Activated CD8-positive, alpha-beta memory T cell treated with anti-CD3 and anti-CD28 coated beads, Interleukin-2, amount 10 ng/mL, durations not matched to agents 7 days and 5 days (primary cell): Measurements from ENCODE around the gene MPO. TPM values are rescaled to one million over a fixed set of nuclear protein-coding genes. Genes with fewer than 3 reads are reported as not detected.

ENCODE experiments used
- ATAC-seq: fragments of 150-1000 bp; cut with Tn5 transposase; one replicate; pipeline ENCODE4 v1.10.0; 2021; ENCODE audit warnings: moderate library complexity
- CTCF ChIA-PET: fragments of 350-600 bp; sonication (Branson Sonifier 250); formaldehyde crosslinking; loops from one replicate; lab custom pipeline; 2021; ENCODE audit warnings: antibody characterized with exemption; lab: Charles Lee
- DNase-seq: peaks from one replicate; pipeline ENCODE4 v3.0.0-alpha.2; 2020
- H3K27ac Mint-ChIP-seq: one replicate; pipeline ENCODE4 v1.8.0; 2021; ENCODE audit warnings: mild to moderate bottlenecking, mixed read lengths
- H3K27me3 Mint-ChIP-seq: one replicate; pipeline ENCODE4 v1.8.0; 2021; ENCODE audit warnings: mixed read lengths
- H3K36me3 Mint-ChIP-seq: one replicate; pipeline ENCODE4 v1.8.0; 2021; ENCODE audit warnings: mild to moderate bottlenecking, mixed read lengths
- H3K4me1 Mint-ChIP-seq: one replicate; pipeline ENCODE4 v1.8.0; 2021; ENCODE audit warnings: mixed read lengths
- H3K4me3 Mint-ChIP-seq: one replicate; pipeline ENCODE4 v1.8.0; 2021; ENCODE audit warnings: mild to moderate bottlenecking, moderate library complexity, mixed read lengths
- H3K9me3 Mint-ChIP-seq: one replicate; pipeline ENCODE4 v1.8.0; 2022; ENCODE audit warnings: low read depth, mixed read lengths
- total RNA-seq, 2 experiments: library from RNA; stranded (reverse); gene quantifications; one replicate each; pipeline ENCODE4 v1.2.3, GENCODE V29; 2021

MPO gene
- total RNA-seq, 2 experiments from 2014 or later: 0.09 TPM; not detected in 1

DNA sequence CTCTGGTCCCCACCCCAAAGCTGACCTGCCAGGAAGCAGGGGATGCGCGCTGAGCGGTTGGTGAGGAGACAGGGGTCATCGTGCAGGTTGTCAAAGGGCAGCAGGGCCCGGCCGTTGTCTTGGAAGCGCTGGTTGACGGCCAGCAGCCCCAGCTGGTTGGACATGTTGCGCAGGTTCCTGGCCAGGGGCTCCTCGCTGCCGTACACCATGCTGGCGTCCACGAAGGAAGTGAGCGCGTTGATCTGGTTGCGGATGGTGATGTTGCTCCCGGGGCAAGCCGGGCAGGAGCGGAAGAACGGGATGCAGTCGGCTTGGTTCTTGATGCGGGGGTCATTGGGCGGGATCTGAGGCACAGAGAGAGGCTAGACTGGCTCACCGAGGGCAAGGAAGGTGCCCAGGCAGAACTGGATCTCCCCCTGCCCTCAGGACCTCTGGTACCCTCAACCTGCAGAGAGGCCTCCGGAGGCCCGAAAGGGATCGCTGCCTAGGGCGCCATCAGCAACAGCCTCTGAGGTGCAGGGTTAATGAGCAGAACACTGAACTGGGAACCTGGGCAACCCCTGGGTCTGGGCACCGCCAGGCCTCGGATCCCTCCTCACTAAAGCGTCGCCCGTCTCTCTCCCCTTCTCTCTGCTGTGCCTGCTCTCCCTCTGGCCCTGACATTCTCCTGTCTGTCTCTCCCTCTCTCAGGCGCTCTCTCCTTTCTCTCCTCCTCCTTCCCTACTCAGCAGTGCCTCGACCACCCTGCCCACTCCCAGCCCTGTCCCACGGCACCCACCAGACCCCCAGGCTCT, 2.7 kb downstream of the MPO start:
- Mint-ChIP-seq H3K4me3 (no peak overlapping the region), H3K27ac (no peak overlapping the region), H3K4me1 (peaks cover 15% of the 10 kb centered on the region), H3K36me3 (no peaks in the 10 kb centered on the region), H3K9me3 (no peaks in the 10 kb centered on the region), H3K27me3 (peaks cover 40% of the 10 kb centered on the region)
- peak; percentile 9 for DNase-seq
- no peak for ATAC-seq
- CTCF ChIA-PET: interaction anchor here (1.8 kb wide), 1 partner anchor 24 kb away, joined by 5 read pairs; no protein-coding TSS in a partner anchor

DNA sequence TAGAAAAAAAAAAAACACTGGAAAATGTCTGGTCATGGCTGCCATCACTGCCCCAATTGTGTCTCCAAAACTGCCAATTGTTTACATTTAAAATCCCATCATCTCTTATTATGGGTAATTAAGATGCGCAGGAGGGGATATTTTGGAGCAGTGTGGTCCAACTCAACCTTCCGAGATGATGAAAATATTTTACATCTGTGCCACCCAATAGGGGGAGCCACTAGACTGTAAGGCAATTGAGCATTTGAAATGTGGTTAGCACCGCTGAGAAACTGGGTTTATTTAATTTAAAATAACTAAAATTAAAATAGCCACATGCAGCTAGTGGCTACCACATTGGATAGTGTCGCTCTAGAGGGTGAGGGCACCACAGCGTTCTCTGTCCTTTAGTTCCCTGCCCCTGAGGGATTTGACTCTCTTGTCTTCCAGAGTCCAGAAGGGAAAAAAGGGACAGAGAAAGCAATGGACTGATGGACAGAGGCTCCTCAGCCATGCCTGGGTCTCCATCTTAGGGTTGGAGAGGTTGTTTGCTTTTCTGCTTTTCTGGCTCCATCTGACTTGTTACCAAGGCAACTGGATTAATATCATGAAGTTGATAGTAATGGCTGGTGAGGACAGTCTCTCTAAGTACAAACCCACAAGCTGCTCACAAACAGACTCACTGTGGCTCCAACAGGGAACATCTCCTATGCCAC, 3.5 kb downstream of the MPO start:
- peaks cover 40% of the 10 kb centered on the region for H3K27me3 Mint-ChIP-seq
- H3K4me3 Mint-ChIP-seq: no peak overlapping the region
- H3K9me3 Mint-ChIP-seq: no peaks in the 10 kb centered on the region
- no peak for ATAC-seq
- no peaks in the 10 kb centered on the region for H3K36me3 Mint-ChIP-seq
- peaks cover 15% of the 10 kb centered on the region for H3K4me1 Mint-ChIP-seq
- no peak for DNase-seq
- CTCF ChIA-PET: interaction anchor here (1.2 to 1.8 kb wide), 2 partner anchors 10 to 25 kb away, joined by 5 read pairs; no protein-coding TSS in a partner anchor
- no peak overlapping the region for H3K27ac Mint-ChIP-seq

DNA sequence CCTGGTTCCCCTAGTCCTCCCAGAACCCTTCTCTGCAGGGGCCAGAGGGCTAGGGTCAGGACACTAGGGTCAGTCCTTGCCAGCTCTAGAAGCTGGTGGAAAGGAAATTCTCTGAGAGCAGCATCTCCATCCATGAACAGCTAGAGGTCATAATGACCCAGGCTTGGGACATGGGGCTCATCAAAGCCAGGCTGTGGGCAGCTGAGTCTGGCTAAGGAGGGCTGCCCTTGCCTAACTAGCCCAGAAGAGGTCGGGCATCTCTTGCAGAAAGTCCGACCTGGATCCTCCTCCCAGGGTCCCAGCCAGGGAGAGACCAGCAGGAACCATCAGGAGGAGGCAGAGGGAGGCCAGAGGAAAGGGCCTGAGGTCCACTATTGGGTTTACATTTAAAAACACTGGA, 4.3 kb downstream of the MPO start:
- no peak overlapping the region for H3K4me3 Mint-ChIP-seq
- no peaks in the 10 kb centered on the region for H3K9me3 Mint-ChIP-seq
- DNase-seq (no peak), ATAC-seq (no peak)
- CTCF ChIA-PET: interaction anchor here (1.0 to 1.8 kb wide), 5 partner anchors 11 to 102 kb away, joined by 3 to 6 read pairs (median 5); no protein-coding TSS in a partner anchor
- no peaks in the 10 kb centered on the region for H3K36me3 Mint-ChIP-seq
- H3K27ac Mint-ChIP-seq: no peak overlapping the region
- H3K4me1 Mint-ChIP-seq: peaks cover 15% of the 10 kb centered on the region
- peaks cover 36% of the 10 kb centered on the region for H3K27me3 Mint-ChIP-seq

DNA sequence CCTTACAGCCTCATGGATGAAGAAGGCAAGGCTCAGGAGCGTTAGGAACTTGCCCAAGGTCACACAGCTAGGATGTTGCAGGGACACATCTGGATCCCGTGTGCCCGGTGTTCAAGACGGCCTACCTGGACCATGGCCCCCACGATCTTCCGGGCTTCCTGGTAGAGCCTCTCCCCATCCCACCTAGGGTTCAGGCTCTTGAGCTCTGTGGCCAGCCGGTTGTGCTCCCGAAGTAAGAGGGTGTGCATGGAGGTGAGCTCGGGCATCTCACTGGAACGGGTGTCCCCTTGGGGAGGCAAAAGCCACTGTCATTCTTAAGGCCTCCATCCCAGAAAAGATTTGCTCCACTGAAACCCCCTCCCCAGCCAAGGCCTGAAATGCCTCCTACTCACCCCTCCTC, 5.3 kb downstream of the MPO start:
- no peaks in the 10 kb centered on the region for H3K36me3 Mint-ChIP-seq
- H3K27me3 Mint-ChIP-seq: peaks cover 31% of the 10 kb centered on the region
- CTCF ChIA-PET: interaction anchor here (1.1 to 1.6 kb wide), 3 partner anchors 13 to 103 kb away, joined by 3 to 6 read pairs (median 4); no protein-coding TSS in a partner anchor
- H3K4me3 Mint-ChIP-seq: no peak overlapping the region
- no peak overlapping the region for H3K27ac Mint-ChIP-seq
- DNase-seq (no peak), ATAC-seq (no peak)
- H3K4me1 Mint-ChIP-seq: peaks cover 15% of the 10 kb centered on the region
- no peaks in the 10 kb centered on the region for H3K9me3 Mint-ChIP-seq

DNA sequence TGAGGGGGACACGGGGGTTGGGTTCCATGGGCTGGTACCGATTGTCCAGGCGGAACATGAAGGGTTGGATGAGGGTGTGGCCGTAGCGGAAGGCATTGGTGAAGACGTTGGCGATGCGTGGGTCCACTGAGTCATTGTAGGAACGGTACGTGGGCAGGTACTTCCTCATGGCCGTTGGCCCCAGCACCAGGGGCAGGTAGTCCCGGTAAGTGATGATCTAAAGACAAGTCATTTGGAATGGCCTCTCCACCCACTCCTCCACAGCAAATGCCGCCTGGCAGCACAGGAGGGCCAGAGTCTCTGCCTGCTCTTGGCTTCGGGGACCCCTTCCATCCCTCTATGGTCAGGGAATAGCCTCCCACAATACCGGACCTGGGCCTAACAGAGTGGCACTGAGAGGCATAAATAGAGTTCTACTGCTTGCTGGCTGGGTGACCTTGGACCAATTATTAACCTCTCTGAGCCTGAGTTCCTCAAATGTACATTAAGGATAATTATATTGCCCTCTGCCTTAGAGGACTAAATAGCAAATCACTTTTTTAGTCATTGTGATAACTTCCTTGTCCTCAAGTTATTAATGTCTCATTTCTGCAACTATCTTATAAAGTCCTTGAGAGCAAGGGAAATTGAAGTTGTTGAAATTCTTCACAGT, 7.2 kb downstream of the MPO start:
- peaks cover 10% of the 10 kb centered on the region for H3K4me1 Mint-ChIP-seq

DNA sequence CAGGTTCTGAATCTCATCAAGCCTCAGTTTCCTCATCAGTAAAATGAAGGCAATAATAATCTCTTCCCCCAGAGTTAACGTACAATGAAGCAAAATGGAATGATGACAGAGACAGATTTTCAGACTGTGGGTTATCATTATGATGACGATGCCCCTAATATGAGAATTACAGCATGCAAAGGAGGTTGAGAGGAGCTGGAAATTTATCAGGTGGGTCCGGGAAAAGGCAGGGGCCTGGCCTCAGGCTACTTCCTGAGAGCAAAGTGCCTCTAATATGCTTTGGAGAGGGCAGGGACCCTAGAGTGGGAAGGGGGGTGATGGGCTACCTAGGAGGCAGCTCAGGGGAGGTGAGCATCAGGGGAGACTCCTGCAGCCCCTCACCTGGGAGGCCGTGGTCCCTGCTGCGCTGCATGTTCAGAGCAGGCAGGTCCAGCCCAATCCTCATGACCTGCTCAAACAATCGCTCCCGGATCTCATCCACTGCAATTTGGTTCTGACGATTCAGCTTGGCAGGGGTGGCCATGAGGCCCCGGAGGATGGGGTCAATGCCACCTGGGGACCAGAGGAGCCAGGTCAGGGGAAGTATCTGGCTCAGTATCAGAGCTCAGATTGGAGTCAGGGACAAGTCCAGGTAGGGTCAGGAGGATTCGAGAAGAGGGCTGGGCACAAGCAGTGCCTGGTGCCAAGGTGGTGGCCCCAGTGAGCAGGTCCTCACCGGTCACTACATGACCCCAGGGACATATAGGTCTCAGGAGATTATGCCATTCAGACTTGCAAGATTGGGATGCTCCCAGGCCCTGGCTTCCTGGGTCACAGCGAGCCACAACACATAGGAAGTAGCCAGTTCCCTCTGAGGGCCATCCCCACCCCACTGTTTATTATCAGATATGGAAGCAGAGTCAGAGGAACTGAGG, 8.1 kb downstream of the MPO start:
- no peak overlapping the region for H3K4me3 Mint-ChIP-seq
- DNase-seq (peak; percentile 34), ATAC-seq (no peak)
- no peak overlapping the region for H3K27ac Mint-ChIP-seq
- H3K27me3 Mint-ChIP-seq: peaks cover 9% of the 10 kb centered on the region
- no peaks in the 10 kb centered on the region for H3K36me3 Mint-ChIP-seq
- peaks cover 10% of the 10 kb centered on the region for H3K4me1 Mint-ChIP-seq
- no peaks in the 10 kb centered on the region for H3K9me3 Mint-ChIP-seq
- CTCF ChIA-PET: interaction anchor here (0.8 kb wide), 1 partner anchor 23 kb away, joined by 3 read pairs; no protein-coding TSS in a partner anchor

More for the DNA sequence above, 7.2 kb downstream of the MPO start:
- CTCF ChIA-PET: no interaction called here
- DNase-seq (peak; percentile 40), ATAC-seq (no peak)
- Mint-ChIP-seq H3K27ac (no peak overlapping the region), H3K9me3 (no peaks in the 10 kb centered on the region), H3K36me3 (no peaks in the 10 kb centered on the region), H3K4me3 (no peak overlapping the region), H3K27me3 (peaks cover 16% of the 10 kb centered on the region)

DNA sequence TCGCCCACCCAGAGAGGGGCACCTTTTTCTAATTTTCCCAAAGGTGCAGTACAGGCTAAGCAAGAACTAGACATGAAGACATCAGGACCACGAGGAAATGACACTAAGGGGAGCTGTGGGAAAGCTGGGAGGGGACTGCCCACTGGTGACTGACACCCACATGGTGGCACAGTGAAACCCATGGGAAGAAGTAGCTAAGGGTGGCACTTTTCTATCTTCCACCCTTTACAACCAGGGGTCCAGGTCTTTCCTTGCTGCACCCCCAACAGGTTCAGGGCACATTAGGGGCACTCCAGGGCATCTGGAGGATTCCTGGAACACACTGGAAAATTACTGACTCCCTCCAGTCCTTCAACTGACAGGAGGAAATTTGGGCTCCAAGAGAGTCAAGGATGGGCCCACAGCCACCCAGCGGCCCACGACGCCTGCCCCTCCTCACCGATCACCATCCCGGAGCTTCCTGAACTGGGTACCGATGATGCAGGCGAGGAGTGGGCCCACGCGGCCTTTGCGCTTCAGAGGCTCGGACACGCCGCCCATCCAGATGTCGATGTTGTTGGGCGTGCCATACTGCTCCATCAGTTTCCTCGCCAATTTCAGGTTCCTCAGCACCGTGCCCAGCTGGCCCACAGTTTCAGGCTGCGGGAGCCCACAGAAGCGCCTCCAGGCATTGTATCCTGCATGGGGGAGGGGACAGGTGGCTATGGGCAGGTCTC, 9.4 kb downstream of the MPO start:
- H3K4me3 Mint-ChIP-seq: no peak overlapping the region
- ATAC-seq (no peak), DNase-seq (peak; percentile 31)
- peaks cover 10% of the 10 kb centered on the region for H3K4me1 Mint-ChIP-seq
- H3K9me3 Mint-ChIP-seq: no peaks in the 10 kb centered on the region
- peaks cover 13% of the 10 kb centered on the region for H3K27me3 Mint-ChIP-seq
- H3K27ac Mint-ChIP-seq: no peak overlapping the region
- no peaks in the 10 kb centered on the region for H3K36me3 Mint-ChIP-seq
- CTCF ChIA-PET: no interaction called here

DNA sequence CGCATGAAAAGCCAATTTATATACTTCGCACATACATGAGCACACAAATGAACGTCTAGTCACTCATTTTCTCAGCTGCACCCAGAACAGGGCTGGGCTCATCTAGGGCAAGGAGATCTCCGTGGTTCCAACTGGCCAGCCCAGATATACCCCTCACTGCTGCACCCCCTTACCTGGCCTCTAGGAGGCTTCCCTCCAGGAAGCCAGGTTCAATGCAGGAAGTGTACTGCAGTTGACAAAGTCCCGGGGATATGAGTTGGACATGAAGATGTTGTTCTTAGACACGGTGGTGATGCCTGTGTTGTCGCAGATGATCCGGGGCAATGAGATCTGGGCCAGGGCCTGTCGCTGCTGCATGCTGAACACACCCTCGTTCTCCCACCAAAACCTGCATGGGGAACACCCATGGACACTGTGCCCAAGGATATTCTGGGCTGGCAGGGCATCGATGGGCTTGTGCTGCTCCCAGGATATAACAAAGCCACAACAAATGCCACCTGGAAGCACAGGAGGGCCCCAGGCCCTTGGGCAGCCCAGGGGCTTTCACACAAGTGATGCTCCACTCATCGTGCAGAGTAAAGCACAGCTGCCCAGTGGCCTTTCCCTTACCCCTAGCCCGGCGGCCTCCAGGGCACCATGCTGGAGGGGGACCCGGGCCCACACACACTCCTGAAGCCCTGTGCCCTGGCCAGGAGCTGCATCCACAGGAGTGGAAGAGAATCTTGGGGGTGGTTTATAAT, 10.1 kb downstream of the MPO start:
- Mint-ChIP-seq H3K4me3 (no peak overlapping the region), H3K27ac (no peak overlapping the region), H3K9me3 (no peaks in the 10 kb centered on the region), H3K36me3 (no peaks in the 10 kb centered on the region), H3K4me1 (peaks cover 10% of the 10 kb centered on the region), H3K27me3 (peaks cover 11% of the 10 kb centered on the region)
- CTCF ChIA-PET: interaction anchor here (0.9 kb wide), 1 partner anchor 13 kb away, joined by 3 read pairs; no protein-coding TSS in a partner anchor
- DNase-seq: peak; percentile 34
- peak; percentile 27 for ATAC-seq

DNA sequence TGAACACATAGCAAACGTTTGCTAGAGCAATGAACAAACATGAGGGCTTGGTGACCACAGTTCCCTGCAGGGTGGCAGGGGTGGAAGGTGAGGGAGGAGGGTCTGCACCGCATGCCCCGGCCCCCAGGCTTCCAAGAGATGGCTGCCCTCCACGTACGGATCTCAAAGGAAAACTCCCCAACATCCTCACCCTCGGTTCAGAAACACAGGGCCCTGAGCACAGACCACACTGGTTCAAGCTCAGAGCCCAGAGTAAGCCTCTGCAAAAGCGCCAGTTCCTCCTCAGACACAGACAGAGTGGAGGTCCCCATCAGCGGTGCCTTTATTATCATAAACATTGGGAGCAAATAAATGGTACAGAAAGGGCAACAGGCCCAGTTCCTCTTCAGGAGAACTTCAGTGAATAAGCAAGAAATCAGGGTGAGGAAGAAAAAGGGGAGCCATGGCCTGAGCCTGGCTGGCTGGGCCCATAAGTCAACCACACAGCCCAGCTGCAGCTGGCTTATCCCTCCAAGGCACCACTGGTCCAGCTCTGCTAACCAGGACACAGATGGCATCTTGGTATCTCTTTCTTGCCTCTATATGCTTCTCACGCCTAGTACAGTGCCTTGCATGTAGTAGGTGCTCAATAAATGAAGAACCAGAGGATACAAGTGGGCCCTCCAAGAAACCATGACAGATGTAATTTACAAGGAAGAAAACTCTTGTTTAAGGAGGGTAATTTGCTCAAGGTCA, 11.0 kb downstream of the MPO start:
- Mint-ChIP-seq H3K9me3 (no peaks in the 10 kb centered on the region), H3K27ac (no peak overlapping the region), H3K4me1 (peaks cover 10% of the 10 kb centered on the region), H3K4me3 (no peak overlapping the region), H3K27me3 (peaks cover 17% of the 10 kb centered on the region), H3K36me3 (no peaks in the 10 kb centered on the region)
- DNase-seq: peak; percentile 21
- no peak for ATAC-seq
- CTCF ChIA-PET: interaction anchor here (0.9 kb wide), 1 partner anchor 14 kb away, joined by 3 read pairs; no protein-coding TSS in a partner anchor

DNA sequence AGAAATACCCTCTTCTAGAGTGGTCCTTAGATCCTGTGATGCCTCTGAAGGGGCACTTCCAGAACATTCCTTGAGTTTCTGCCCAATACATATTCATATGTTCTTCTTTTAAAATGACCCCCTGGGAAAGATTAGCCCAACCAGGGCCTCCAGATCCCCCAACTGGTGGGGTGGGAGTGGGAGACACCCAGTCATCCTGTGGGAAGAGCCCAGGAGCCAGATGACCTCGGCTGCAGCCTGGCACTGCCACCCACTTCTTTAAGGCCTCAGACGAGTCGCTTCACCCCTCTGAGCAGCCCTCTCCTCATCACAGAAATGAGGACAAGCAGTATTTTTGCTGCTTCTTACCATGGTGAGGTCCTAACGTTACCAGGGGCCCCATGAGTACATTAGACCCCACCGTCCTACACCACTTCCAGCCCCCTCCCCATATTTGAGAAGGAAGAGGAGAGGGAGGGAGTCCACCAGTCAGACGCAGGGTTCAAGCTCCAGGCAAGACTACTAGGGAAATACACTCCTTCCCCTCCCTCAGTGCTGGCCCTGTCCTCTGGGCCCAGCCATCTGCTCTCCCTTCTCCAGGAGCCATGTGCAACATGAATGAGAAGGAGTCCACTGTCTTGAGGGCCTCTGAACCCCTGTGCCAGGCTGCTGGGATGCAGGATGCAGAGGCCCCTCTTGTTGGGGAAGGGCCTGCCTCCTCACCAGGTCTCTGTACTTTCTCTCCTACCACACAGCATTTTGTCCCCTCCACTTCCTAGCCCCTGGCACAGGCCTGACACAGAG, 11.8 kb downstream of the MPO start:
- ATAC-seq: no peak
- H3K27ac Mint-ChIP-seq: no peak overlapping the region
- CTCF ChIA-PET: interaction anchor here (4.1 kb wide), 1 partner anchor 19 kb away, joined by 14 read pairs; no protein-coding TSS in a partner anchor

More for the DNA sequence above, 11.8 kb downstream of the MPO start:
- H3K36me3 Mint-ChIP-seq: no peaks in the 10 kb centered on the region
- no peaks in the 10 kb centered on the region for H3K9me3 Mint-ChIP-seq
- H3K4me1 Mint-ChIP-seq: peaks cover 9% of the 10 kb centered on the region
- H3K4me3 Mint-ChIP-seq: no peak overlapping the region
- peaks cover 24% of the 10 kb centered on the region for H3K27me3 Mint-ChIP-seq
- DNase-seq: peak; percentile 34
